Stomach (tissue), 9 donors: Measurements from ENCODE around the gene NPAS3. TPM values are rescaled to one million over a fixed set of nuclear protein-coding genes. Genes with fewer than 3 reads are reported as not detected.

Source experiments
- DNase-seq, 2 donors: peaks; one replicate each; pipeline versions ENCODE4 v3.0.0 to v3.0.0-alpha.2; 2013 to 2019
- H3K27ac ChIP-seq, 5 donors: fragments of 200-600 bp in 4 of 5; sonication (generic) in 4 of 5; one replicate each; pipeline ENCODE4 v1.5.1; 2013 to 2019; ENCODE audit warnings: mild to moderate bottlenecking in 1 of 5, moderate library complexity in 1 of 5
- H3K27me3 ChIP-seq, 3 donors: fragments of 200-600 bp; sonication (generic); one replicate each; pipeline ENCODE4 v1.5.1; 2017 to 2019; ENCODE audit warnings: mixed run types in 1 of 3
- H3K36me3 ChIP-seq, 4 donors: fragments of 200-600 bp; sonication (generic); 1 replicate in 3 of 4; 2 replicates in 1 of 4; pipeline ENCODE4 v1.5.1; 2016 to 2019
- H3K4me1 ChIP-seq, 4 donors: fragments of 200-600 bp; sonication (generic); one replicate each; pipeline ENCODE4 v1.5.1; 2016 to 2019
- H3K4me3 ChIP-seq, 4 donors: fragments of 200-600 bp; sonication (generic) in 3 of 4; one replicate each; pipeline ENCODE4 v1.5.1; 2016 to 2019; ENCODE audit warnings: mild to moderate bottlenecking in 1 of 4
- H3K9me3 ChIP-seq, 4 donors: fragments of 200-600 bp; sonication (generic); one replicate each; pipeline ENCODE4 v1.5.1; 2016 to 2019
- CTCF ChIP-seq, 7 experiments: fragments of 450-650 bp in 4 of 7; fragments of 200-600 bp in 3 of 7; sonication (generic) in 3 of 7; IDR thresholded peaks; one replicate each; pipeline ENCODE4 v1.5.1; 2016 to 2019; ENCODE audit warnings: antibody characterized with exemption in 7 of 7, control low read depth in 2 of 7, mild to moderate bottlenecking in 1 of 7
- EP300 ChIP-seq: sonication (generic); formaldehyde crosslinking; IDR thresholded peaks from one replicate; pipeline ENCODE4 v1.6.1; 2017; ENCODE audit warnings: antibody characterized with exemption
- POLR2A ChIP-seq, 4 donors: fragments of 450-650 bp; IDR thresholded peaks; one replicate each; pipeline ENCODE4 v1.6.1; 2016; ENCODE audit warnings: antibody characterized with exemption in 4 of 4, control low read depth in 2 of 4, mild to moderate bottlenecking in 1 of 4, moderate library complexity in 1 of 4
- POLR2AphosphoS5 ChIP-seq, 3 donors: sonication (generic); formaldehyde crosslinking; IDR thresholded peaks; one replicate each; pipeline ENCODE4 v1.6.1; 2016; ENCODE audit warnings: antibody characterized with exemption in 3 of 3
- WGBS, 5 donors: extraction: QIAGEN DNeasy Blood & Tissue Kit in 3 of 5; methylation state at CpG; one replicate each; pipeline versions ENCODE4 v1.1.5 to v1.1.7; 2013 to 2018; 5-methylcytosine and 5-hydroxymethylcytosine counted together
- intact Hi-C: fragments of 100-400 bp; cut with DNase I; formaldehyde crosslinking; loops from one replicate; pipeline ENCODE4 v1.15.1; 2023; ENCODE audit warnings: low total_unique reads
- polyA plus RNA-seq, 3 donors: library from polyadenylated mRNA; stranded (reverse); fragments of 200-250 nt; gene quantifications; one replicate each; pipeline ENCODE4 v1.2.3, GENCODE V29; 2013
- total RNA-seq, 5 donors: library from RNA; depleted of rRNA; stranded (reverse); fragments of >200 nt; gene quantifications; one replicate each; pipeline versions ENCODE4 v1.1.0 to v1.2.3, GENCODE V29; 2014 to 2016
- donor health status: healthy with polysubstance abuse.
- donor health status: Bipolar disorder and iron deficiency.
- donor health status: healthy.

Gene NPAS3
- total and polyA plus RNA-seq, 8 donors: under 0.01 to 7.9 (median 0.76) TPM; not detected in 1

GRCh38 chr14:33588771-33589170, 650.1 kb downstream of the NPAS3 start:
- WGBS, 5 donors: 88 to 93% (median 92%) methylated on average over 4 of the region's 4 CpGs
- Histone ChIP-seq H3K4me3 (no peak overlapping the region), H3K4me1 (no peaks in the 10 kb centered on the region), H3K9me3 (no peaks in the 10 kb centered on the region), H3K27me3 (no peaks in the 10 kb centered on the region), H3K36me3 (no peaks in the 10 kb centered on the region), H3K27ac (no peak overlapping the region)
- TF ChIP-seq POLR2A (IDR thresholded peaks at IDR 0.05) (no peak), POLR2AphosphoS5 (IDR thresholded peaks at IDR 0.05) (no peak)
- intact Hi-C loops: no loop called here
- DNase-seq: no peak

- Histone ChIP-seq H3K4me3 (no peak overlapping the region), H3K27ac (peak overlapping the region in 1 of 5 donors; percentile 4), H3K9me3 (no peaks in the 10 kb centered on the region), H3K36me3 (no peaks in the 10 kb centered on the region), H3K4me1 (no peaks in the 10 kb centered on the region), H3K27me3 (no peaks in the 10 kb centered on the region)
- TF ChIP-seq POLR2A (IDR thresholded peaks at IDR 0.05): no peak
- no peak for TF ChIP-seq EP300
- peak in 1 of 3 donors; percentile 78 for TF ChIP-seq POLR2AphosphoS5 (IDR thresholded peaks at IDR 0.05)
- intact Hi-C loops: no loop called here
- DNase-seq: peak; percentile 34 to 49
- 23 to 60% (median 30%) methylated on average over 3 of the region's 3 CpGs for WGBS, 5 donors
These were observed 650.7 kb downstream of the NPAS3 start for GRCh38 chr14:33589334-33589733.

GRCh38 chr14:33590891-33591630, 652.4 kb downstream of the NPAS3 start:
- Histone ChIP-seq H3K27ac (no peak overlapping the region), H3K9me3 (no peaks in the 10 kb centered on the region), H3K36me3 (no peaks in the 10 kb centered on the region), H3K4me3 (no peak overlapping the region), H3K27me3 (no peaks in the 10 kb centered on the region), H3K4me1 (no peaks in the 10 kb centered on the region)
- 66 to 92% (median 83%) methylated on average over 4 of the region's 4 CpGs for WGBS, 5 donors
- TF ChIP-seq POLR2AphosphoS5 (IDR thresholded peaks at IDR 0.05): no peak
- TF ChIP-seq POLR2A (IDR thresholded peaks at IDR 0.05): no peak
- no peak for TF ChIP-seq EP300
- TF ChIP-seq CTCF (IDR thresholded peaks at IDR 0.05): no peak
- intact Hi-C loops: no loop called here
- DNase-seq: no peak

GRCh38 chr14:33592297-33592696, 653.6 kb downstream of the NPAS3 start:
- H3K4me3 ChIP-seq: no peak overlapping the region
- no peaks in the 10 kb centered on the region for H3K36me3 ChIP-seq
- no peaks in the 10 kb centered on the region for H3K9me3 ChIP-seq
- intact Hi-C loops: no loop called here
- TF ChIP-seq CTCF (IDR thresholded peaks at IDR 0.05) (no peak), EP300 (no peak), POLR2A (IDR thresholded peaks at IDR 0.05) (no peak), POLR2AphosphoS5 (IDR thresholded peaks at IDR 0.05) (no peak)
- WGBS, 5 donors: 85 to 96% (median 87%) methylated on average over 2 of the region's 2 CpGs
- DNase-seq: no peak
- H3K27me3 ChIP-seq: no peaks in the 10 kb centered on the region
- H3K27ac ChIP-seq: no peak overlapping the region
- no peaks in the 10 kb centered on the region for H3K4me1 ChIP-seq

GRCh38 chr14:33596211-33597080, 657.8 kb downstream of the NPAS3 start:
- Histone ChIP-seq H3K9me3 (no peaks in the 10 kb centered on the region), H3K4me3 (no peak overlapping the region), H3K27me3 (no peaks in the 10 kb centered on the region), H3K27ac (no peak overlapping the region), H3K36me3 (no peaks in the 10 kb centered on the region), H3K4me1 (no peaks in the 10 kb centered on the region)
- TF ChIP-seq POLR2A (IDR thresholded peaks at IDR 0.05) (no peak), CTCF (IDR thresholded peaks at IDR 0.05) (no peak), POLR2AphosphoS5 (IDR thresholded peaks at IDR 0.05) (no peak), EP300 (no peak)
- 78 to 87% (median 80%) methylated on average over 8 of the region's 8 CpGs for WGBS, 5 donors
- intact Hi-C loops: no loop called here
- no peak for DNase-seq
